Vagina (tissue), 2 donors: Measurements from ENCODE around the gene DEFB114.

Experiments
- CTCF ChIP-seq, 3 experiments: fragments of 450-650 bp in 2 of 3; fragments of 200-600 bp in 1 of 3; sonication (generic) in 1 of 3; IDR thresholded peaks; one replicate each; pipeline ENCODE4 v1.5.1; 2017 to 2019; ENCODE audit warnings: antibody characterized with exemption in 3 of 3, mild to moderate bottlenecking in 2 of 3, moderate library complexity in 2 of 3
- POLR2A ChIP-seq, 2 donors: fragments of 450-650 bp; IDR thresholded peaks; one replicate each; pipeline ENCODE4 v1.6.1; 2017; ENCODE audit warnings: antibody characterized with exemption in 2 of 2, mild to moderate bottlenecking in 2 of 2, moderate library complexity in 2 of 2
- POLR2AphosphoS5 ChIP-seq, 2 donors: sonication (generic); formaldehyde crosslinking; IDR thresholded peaks; one replicate each; pipeline ENCODE4 v1.9.0; 2017; ENCODE audit warnings: antibody characterized with exemption in 2 of 2, mild to moderate bottlenecking in 2 of 2, low read depth in 1 of 2; ENCODE audit not compliant: insufficient read depth in 1 of 2

- no peak for TF ChIP-seq POLR2A (IDR thresholded peaks at IDR 0.05)
- TF ChIP-seq CTCF (IDR thresholded peaks at IDR 0.05): no peak
- TF ChIP-seq POLR2AphosphoS5 (IDR thresholded peaks at IDR 0.05; ENCODE audit: insufficient read depth in 1 of 2, low read depth in 1 of 2): no peak
Observed at GRCh38 chr6:49988900-49989299, 24.9 kb upstream of the DEFB114 start.
